Upper lobe of left lung (tissue), 4 donors: ENCODE data around the gene TMEM128.

Source experiments
- EP300 ChIP-seq, 4 donors: sonication (generic); formaldehyde crosslinking; IDR thresholded peaks; one replicate each; pipeline ENCODE4 v1.5.1; 2017; ENCODE audit warnings: antibody characterized with exemption in 4 of 4, control low read depth in 2 of 4
- TF ChIP-seq, protein P1 (sequence below), 6 experiments: fragments of 450-650 bp in 4 of 6; fragments of 200-600 bp in 2 of 6; sonication (generic) in 2 of 6; IDR thresholded peaks; one replicate each; pipeline ENCODE4 v1.5.1; 2016 to 2019; ENCODE audit warnings: antibody characterized with exemption in 6 of 6

DNA sequence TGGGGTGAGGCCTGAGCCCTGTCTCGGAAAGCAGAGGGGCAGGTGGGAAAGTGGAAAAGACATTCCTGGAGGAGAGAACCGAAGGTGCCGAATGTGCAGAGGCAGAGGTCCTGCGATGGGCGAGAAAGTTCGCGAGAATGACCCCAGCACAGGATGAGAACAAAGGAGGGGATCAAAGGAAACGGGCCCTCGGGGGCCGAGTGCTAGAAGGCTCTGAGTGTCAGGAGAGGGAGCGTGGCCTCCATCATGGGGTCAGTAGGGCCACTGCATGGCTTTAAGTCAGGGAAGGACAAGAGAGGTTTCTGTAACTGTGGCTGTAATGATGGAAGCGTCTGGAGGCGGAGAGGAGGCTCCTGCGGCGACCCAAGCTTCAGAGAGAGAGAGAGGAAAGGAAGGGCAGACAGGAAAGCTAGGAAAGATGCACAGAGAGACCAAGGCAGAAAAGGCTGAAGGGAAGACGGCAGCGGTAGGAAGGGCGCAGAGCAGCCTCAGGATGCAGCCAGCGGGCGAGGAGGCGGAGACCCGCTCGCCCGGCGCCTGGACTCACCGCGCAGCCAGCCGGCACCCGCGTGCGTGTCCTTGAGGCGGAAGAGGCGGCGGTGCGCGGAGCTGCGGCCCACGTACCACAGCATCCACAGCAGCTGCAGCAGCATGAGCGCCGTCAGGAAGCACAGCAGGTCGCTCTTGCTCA lies 22.0 kb downstream of the TMEM128 start:
- TF ChIP-seq, protein P1, sequence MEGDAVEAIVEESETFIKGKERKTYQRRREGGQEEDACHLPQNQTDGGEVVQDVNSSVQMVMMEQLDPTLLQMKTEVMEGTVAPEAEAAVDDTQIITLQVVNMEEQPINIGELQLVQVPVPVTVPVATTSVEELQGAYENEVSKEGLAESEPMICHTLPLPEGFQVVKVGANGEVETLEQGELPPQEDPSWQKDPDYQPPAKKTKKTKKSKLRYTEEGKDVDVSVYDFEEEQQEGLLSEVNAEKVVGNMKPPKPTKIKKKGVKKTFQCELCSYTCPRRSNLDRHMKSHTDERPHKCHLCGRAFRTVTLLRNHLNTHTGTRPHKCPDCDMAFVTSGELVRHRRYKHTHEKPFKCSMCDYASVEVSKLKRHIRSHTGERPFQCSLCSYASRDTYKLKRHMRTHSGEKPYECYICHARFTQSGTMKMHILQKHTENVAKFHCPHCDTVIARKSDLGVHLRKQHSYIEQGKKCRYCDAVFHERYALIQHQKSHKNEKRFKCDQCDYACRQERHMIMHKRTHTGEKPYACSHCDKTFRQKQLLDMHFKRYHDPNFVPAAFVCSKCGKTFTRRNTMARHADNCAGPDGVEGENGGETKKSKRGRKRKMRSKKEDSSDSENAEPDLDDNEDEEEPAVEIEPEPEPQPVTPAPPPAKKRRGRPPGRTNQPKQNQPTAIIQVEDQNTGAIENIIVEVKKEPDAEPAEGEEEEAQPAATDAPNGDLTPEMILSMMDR (IDR thresholded peaks at IDR 0.05): no peak
- no peak for TF ChIP-seq EP300 (IDR thresholded peaks at IDR 0.05)
